NCI-H82 treated with DMSO at 0.1 percent for 48 hours (cell line): ENCODE measurements around the gene OR51F1.
"Not testable (repeated sequence)": the region's sequence is repeated elsewhere in the genome, so short reads cannot be mapped to it uniquely, and the experiment has no call there.

ENCODE experiments used
- DNase-seq: peaks from one replicate; lab custom pipeline; 2025; ENCODE audit not compliant: unreplicated experiment; lab: John Stamatoyannopoulos, UW

The OR51F1 gene

GRCh38 chr11:4769838-4770237, at the start of gene OR51F1:
Gene OR51F1, minus strand, starts transcription at chr11:4769938. Its CDS starts 0 bp downstream, at chr11:4769938.
- no peak for DNase-seq

- DNase-seq: no peak
These were observed 39.5 kb upstream of the OR51F1 start for GRCh38 chr11:4809246-4809645.

DNA sequence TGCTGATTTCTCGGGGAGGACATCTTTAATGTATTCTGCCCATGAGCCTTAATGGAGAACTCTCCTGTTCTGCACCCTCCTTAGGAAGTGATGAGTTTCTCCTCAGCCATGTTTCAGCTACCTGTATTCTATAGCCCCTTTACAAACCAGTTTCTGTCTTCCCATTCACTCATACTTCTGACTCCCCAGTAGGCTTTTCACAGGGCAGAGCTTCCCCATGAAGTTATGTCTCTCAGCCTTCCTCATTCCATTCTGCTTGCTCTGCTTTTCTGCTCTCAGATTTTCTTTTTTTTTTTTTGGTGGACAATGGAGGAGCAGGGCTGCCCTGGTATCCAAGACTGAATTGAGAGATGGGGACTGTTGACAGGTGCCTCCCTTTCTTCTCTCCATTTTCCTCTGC, 38.7 kb upstream of the OR51F1 start:
- no peak for DNase-seq

- no peak for DNase-seq
These were observed 34.5 kb upstream of the OR51F1 start, which contains the start of gene OR52R1 for GRCh38 chr11:4804280-4804679. Gene OR52R1, minus strand, starts transcription at chr11:4804380. Its CDS starts 0 bp downstream, at chr11:4804380.

GRCh38 chr11:4801316-4801715, 31.6 kb upstream of the OR51F1 start:
- DNase-seq: not testable (repeated sequence)

- DNase-seq: no peak
These were observed 28.9 kb upstream of the OR51F1 start for GRCh38 chr11:4798427-4799183.

- DNase-seq: no peak
These were observed 27.5 kb upstream of the OR51F1 start for GRCh38 chr11:4797206-4797605.

DNA sequence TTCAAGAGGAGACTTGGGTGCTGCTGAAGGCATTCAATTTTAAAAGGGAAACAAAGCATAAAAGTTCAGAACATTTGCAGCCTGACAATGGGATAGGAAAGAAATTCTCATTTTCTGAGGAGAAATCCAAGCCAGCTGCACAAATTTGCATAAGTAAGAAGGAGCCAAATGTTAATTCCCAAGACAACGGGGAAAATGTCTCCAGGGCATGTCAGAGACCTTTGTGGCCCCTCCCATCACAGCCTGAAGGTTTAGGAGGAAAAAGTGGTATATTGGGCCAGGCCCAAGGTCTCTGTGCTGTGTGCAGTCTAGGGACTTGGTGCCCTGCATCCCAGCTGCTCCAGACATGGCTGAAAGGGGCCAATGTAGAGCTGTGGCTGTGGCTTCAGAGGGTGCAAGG, 12.7 kb upstream of the OR51F1 start:
- DNase-seq: no peak

DNA sequence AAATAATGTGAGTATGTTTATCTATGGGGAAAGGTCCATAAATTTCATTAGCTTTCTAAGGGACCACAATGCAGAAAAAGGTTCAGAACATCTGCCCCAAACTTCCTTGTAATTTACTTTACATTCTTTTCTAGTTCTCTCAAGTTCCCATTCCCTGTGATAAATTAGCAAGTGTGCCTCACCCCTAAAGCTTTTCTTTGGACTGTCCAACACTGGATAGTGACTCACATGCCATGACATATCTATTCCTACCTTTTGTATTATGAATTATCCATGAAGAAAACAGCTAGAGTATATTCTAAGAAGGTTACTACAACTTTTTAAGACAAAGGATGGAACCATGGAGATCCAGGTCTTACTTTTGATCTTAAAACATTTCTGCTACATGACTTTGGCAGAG, 1.6 kb downstream of the OR51F1 start:
- DNase-seq: no peak

DNA sequence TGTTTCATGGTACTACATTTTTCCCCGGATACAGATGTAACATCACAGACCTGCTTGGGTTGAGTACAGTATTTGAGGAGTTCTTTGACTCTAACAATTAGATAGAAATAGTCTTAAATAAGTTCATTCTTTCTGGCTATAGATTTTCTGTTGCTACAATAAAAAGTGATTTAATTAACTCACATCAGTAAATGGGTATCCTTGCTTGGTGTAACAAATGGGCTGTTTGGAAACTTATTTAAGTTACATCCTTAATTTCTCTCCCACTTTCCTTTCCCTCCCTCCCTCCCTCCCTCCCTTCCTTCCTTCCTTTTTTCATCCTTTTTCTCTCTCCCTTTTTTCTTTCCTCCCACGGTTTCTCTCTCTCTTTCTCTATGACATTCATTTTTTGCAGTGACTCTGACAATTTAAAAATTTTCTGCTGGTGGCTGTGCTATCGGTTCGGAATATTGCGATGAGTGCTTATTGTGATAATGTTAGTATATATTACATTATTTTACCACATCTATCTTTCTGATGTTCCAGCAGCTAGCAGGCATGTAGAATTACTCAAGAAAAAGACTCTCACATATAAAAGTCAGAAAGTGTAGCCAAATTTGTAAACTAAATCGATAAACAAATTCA, 3.2 kb downstream of the OR51F1 start:
- no peak for DNase-seq

- no peak for DNase-seq
These were observed 6.6 kb downstream of the OR51F1 start for GRCh38 chr11:4763096-4763495.

DNA sequence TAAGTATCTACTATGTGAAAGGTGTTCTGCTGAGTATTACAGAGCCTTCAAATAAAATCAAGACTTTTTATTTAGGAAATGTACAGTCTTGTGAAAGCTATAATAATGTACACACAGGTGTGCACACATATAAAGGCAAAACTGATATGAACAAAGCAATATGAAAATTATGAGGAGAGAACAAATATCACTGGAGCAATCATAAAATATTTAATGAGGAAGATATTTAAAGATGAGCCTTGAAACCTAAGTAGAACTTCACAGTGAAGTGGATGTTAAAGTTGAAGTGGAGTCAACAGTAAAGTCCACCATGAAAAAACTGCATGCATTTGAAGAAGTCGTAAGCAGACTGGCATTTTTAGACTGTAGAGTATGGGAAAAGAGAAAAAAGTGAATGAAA, 18.5 kb downstream of the OR51F1 start:
- DNase-seq: no peak

DNA sequence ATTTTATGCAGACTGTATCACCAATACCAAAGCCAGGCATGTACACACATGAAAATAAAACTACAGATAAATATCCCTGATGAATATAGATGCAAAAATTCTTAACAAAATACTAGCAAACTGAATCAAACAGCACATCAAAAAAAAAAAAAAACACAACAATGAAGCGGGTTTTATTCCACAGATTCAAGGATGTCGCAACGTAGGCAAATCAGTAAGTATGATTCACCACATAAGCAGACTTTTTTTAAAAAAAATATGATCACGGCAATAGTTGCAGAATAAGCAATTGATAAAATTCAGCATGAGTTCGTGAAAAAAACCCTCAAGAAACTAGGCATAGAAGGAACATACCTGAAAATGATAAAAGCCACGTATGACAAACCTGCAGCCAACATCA, 21.3 kb downstream of the OR51F1 start:
- DNase-seq: no peak

GRCh38 chr11:4740735-4741134, 29.0 kb downstream of the OR51F1 start:
- no peak for DNase-seq

- no peak for DNase-seq
These were observed 42.6 kb downstream of the OR51F1 start for GRCh38 chr11:4727171-4727570.

GRCh38 chr11:4722616-4723534, 46.9 kb downstream of the OR51F1 start:
- not testable (repeated sequence) for DNase-seq
